ENCODE data around the gene AGBL2.

Gene AGBL2

GRCh38 chr11:47611348-47611794 is 103.8 kb downstream of the AGBL2 start:
- no peak overlapping the region for H3K4me3 ChIP-seq (ENCODE audit: low read depth, low read length)
- no peak for TF ChIP-seq CTCF (IDR thresholded peaks at IDR 0.05; ENCODE audit: borderline replicate concordance, insufficient read depth, low read depth, low read length)

DNA sequence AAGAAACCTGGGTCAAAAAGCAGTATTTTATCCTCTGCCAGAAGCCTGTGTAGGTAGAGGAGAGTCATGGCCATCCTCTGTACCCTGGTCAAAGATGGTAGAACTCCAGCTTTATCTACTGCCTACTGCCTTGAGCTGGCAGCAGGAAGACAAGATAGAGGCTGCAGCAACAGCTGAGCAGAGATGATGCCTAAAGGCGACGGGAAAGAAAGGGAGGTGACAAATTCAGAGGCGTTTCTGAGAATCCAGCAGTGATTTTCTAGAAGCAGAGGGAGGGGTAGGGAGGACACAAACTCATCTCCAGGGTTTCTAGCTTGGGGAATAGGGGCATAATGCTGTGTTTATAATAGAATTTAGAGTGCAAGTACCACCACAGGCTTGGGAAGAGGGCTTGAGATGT is 105.5 kb downstream of the AGBL2 start:
- no peak overlapping the region for H3K4me3 ChIP-seq (ENCODE audit: low read depth, low read length)
- TF ChIP-seq CTCF (IDR thresholded peaks at IDR 0.05; ENCODE audit: borderline replicate concordance, insufficient read depth, low read depth, low read length) = no peak
